ENCODE results near the gene IYD. TPM values are rescaled to one million over a fixed set of nuclear protein-coding genes. Genes with fewer than 3 reads are reported as not detected.
"Not testable (repeated sequence)": the region's sequence is repeated elsewhere in the genome, so short reads cannot be mapped to it uniquely, and the experiment has no call there.

IYD gene
- total RNA-seq, 1 experiment from 2014 or later = not detected

DNA sequence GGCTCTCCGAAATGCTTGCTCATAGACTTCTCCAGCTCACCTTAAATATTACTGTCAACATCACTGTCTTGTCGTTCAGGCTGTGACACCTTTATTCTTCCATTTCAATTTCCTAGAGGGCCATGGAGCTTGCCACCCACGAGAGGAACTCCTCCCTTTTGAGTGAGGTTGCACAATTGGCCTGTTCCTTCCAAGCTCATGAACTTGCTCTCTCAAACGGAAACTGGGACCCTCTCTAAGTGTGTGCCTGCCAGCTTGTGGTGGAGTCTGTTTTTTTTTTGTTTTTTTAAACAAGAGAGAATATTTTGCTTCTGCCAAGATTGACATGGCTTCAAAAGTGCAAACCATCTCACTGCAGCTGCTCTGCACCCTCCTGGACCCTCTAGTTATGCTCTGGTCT lies 19.3 kb upstream of the IYD start:
- no peak for DNase-seq (ENCODE audit: extremely low read depth, low read depth)

DNA sequence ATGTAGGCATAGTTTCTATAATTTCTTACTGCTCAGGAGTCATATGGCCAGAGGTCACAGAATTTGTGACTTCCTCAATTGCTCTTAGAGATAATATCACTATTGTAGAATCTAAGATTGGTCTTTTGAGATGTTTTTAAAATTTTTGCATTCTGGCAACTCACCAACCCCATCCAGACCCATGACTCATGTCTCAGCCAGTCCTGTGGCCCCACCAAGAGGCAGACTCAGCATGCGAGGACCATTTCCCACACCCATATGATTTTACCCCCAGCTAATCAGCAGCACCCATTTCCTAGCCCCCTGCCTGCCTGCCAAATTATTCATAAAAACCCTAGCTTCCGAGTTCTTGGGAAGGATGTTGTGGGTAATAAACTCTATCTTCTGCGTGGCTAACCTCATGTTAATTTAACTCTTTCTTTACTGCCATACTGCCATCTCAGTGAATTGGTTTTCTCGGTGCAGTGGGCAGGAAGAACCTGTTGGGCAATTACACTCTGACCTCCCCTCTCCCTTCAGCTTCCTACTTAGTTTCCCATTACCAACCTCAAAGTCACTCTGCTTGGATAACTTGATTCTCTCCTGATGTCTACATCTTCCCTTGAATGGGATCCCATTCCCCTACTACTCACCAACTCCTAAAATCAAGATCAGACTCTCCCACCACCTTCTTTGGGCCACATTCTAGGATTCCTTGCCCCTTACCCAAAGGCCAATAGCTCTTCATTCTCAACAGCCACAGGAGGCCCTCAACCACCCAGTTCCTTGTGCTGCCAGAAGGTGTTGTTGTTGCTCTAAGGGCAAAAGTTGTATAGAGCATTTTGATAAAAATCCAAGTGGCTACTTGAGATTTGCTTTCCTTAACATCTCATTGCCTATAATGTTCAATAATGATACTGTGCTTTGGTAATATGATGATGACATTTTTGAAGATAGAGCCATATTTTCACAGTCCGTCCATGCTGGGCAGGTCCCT lies 16.2 kb upstream of the IYD start:
- DNase-seq (ENCODE audit: extremely low read depth, low read depth) = no peak

DNA sequence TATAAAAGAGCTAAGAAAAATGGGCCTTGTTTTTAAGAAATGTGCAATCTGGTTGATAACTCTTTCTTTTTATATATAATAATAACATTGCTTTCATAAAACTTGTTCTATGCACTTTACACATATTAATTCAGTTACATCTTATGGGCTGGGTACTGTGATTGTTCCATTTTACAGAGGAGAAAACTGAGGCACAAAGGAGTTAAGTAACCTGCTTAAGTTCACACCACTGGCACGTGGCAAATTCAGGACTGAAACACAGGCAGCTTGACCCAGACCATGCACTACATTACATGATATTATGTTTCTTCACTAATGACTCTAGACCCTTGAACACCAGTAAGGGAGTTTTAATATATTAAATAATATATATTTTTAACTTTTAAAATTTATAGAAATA lies 15.4 kb upstream of the IYD start:
- DNase-seq (ENCODE audit: extremely low read depth, low read depth) = no peak

GRCh38 chr6:150354754-150355571 lies 13.8 kb upstream of the IYD start:
- DNase-seq (ENCODE audit: extremely low read depth, low read depth) = no peak

- DNase-seq (ENCODE audit: extremely low read depth, low read depth) = no peak
These were observed 12.9 kb upstream of the IYD start for GRCh38 chr6:150355932-150356331.

GRCh38 chr6:150361876-150362275 lies 6.9 kb upstream of the IYD start:
- DNase-seq (ENCODE audit: extremely low read depth, low read depth) = no peak

DNA sequence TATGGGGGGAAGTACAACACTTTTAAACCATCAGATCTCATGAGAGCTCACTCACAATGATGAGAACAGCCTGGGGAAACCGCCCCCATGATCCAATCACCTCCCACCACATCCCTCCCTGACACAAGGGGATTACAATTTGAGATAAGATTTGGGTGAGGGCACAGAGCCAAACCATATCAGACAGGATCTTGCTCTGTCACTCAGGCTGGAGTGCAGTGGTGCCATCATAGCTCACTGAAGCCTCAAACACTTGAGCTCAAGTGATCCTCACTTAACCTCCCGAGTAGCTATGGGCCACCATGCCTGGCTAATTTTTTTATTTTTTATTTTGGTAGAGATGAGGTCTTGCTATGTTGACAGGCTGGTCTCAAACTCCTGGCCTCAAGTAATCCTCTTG lies 5.1 kb upstream of the IYD start:
- no peak for DNase-seq (ENCODE audit: extremely low read depth, low read depth)

GRCh38 chr6:150366118-150366778 lies 2.6 kb upstream of the IYD start:
- DNase-seq (ENCODE audit: extremely low read depth, low read depth) = no peak

DNA sequence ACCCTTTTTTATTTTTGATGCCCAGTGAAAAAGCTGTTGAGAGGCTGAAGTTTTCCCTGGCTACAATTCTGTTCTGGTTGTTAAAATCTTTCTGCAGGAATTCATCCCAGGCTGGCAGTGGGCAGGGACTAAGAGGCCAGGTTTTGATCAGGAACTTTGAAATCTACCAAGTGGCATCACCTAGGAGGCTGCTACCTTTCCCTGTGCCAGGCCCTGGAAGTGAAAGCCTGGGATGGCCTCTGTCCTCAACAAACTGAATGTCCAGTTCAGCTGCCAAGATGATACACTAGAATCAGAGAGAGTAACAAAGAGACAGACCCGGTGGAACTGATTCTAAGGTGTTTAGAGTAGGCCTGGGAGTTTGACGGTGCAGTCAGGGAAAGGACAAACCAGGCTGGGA lies 596 bp downstream of the IYD start:
- no peak for DNase-seq (ENCODE audit: extremely low read depth, low read depth)

GRCh38 chr6:150370112-150370511 lies 1.3 kb downstream of the IYD start:
- DNase-seq (ENCODE audit: extremely low read depth, low read depth) = no peak

DNA sequence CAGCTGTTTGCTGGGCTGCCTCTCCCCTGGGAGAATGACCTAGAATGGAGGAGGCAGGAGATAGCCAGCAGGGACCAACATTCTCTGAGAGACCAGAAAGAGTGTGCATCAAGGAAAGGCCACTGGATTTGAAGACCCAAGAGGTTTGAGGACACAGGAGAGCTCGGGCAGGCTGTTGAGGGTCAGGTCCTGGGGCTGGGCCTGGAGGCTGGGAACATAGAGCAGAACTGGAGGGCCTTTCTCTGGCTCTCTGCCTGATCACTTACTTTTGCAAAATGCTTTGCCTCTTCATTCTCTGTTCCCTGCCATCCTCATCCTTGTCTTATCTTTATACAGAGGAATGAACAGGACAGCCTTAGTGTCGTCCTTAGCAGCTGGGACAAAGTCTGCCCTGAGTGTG lies 2.5 kb downstream of the IYD start:
- DNase-seq (ENCODE audit: extremely low read depth, low read depth) = no peak

GRCh38 chr6:150372051-150372450 lies 3.2 kb downstream of the IYD start:
- no peak for DNase-seq (ENCODE audit: extremely low read depth, low read depth)

GRCh38 chr6:150373260-150373701 lies 4.5 kb downstream of the IYD start:
- peak; percentile 8 for DNase-seq (ENCODE audit: extremely low read depth, low read depth)

DNA sequence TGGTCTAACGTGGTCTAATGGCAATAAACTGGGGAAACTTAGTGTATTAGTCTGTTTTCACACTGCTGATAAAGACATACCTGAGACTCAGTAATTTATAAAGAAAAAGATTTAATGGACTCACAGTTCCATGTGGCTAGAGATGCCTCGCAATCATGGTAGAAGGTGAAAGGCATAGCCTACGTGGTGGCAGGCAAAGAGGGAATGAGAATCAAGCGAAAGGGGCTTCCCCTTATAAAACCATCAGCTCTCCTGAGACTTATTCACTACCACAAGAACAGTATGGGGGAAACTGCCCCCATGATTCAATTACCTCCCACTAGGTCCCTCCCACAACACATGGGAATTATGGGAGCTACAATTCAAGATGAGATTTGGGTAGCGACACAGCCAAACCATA lies 5.5 kb downstream of the IYD start:
- not testable (repeated sequence) for DNase-seq (ENCODE audit: extremely low read depth, low read depth)

- no peak for DNase-seq (ENCODE audit: extremely low read depth, low read depth)
These were observed 8.5 kb downstream of the IYD start for GRCh38 chr6:150377211-150377781.

- DNase-seq (ENCODE audit: extremely low read depth, low read depth) = no peak
These were observed 11.4 kb downstream of the IYD start for GRCh38 chr6:150380256-150380655.

DNA sequence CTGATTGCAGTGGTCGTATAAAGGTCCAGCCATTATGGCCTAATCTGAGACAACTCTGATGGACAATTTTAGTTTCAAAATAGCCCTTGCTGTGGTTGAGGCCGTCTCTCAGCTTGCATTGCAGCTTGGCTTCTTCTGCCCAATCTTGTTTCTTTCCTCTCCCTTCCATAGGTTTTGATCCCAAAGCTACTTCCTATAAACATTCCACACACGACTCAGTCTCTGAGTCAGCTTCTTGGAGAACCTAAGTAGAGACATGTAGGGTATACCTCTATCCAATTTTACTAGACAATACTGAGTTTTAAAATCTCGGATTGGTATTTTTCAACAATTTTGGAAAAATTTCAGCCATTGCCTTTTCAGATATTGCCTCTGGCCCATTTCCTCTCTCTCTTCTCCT lies 13.4 kb downstream of the IYD start:
- no peak for DNase-seq (ENCODE audit: extremely low read depth, low read depth)

- no peak for DNase-seq (ENCODE audit: extremely low read depth, low read depth)
These were observed 22.6 kb downstream of the IYD start for GRCh38 chr6:150391414-150391813.

GRCh38 chr6:150391890-150392289 lies 23.1 kb downstream of the IYD start:
- DNase-seq (ENCODE audit: extremely low read depth, low read depth) = no peak

GRCh38 chr6:150392452-150393220 lies 23.8 kb downstream of the IYD start:
- DNase-seq (ENCODE audit: extremely low read depth, low read depth) = no peak
